Measurements from ENCODE around the gene CACNA2D1.
"Not testable (repeated sequence)": the region's sequence is repeated elsewhere in the genome, so short reads cannot be mapped to it uniquely, and the experiment has no call there.

Gene CACNA2D1

DNA sequence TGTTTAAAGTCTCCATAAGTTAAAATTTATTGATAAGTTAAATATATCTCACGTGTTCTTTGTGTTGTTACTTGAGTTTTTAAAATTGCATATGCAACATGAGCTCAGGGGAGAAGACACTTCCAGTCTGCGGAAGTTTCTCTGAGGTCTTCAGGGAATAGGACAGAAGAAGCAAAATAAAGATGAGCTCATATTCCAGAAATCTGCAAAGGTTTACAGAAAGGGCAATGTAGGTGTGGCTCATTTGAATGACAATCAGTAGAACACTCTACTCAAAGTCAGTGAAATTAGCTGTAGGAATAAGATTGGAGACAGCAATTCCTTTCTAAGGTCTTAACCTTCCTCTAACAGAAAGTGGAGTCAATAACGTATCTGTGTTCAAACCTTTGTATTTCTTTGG, 53.7 kb downstream of the CACNA2D1 start:
- DNase-seq = no peak

GRCh38 chr7:82388138-82388537, 55.4 kb downstream of the CACNA2D1 start:
- no peak for DNase-seq

DNA sequence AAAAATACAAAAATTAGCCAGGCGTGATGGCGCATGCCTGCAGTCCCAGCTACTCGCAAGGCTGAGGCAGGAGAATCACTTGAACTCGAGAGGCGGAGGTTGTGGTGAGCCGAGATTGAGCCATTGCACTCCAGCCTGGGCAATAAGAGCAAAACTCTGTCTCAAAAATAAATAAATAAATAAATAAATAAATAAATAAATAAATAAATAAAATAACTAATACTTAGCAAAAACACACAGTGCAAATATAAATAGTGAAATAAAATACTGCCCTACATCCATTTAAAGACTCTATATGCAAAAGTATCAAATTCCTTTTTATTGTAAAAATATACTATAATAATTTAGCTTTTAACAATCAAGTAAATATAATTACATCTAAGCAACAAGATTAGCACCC, 57.0 kb downstream of the CACNA2D1 start:
- DNase-seq = not testable (repeated sequence)

- DNase-seq = no peak
Measured at GRCh38 chr7:82384779-82385178, 58.8 kb downstream of the CACNA2D1 start.

- DNase-seq = no peak
Measured at GRCh38 chr7:82384051-82384464, 59.5 kb downstream of the CACNA2D1 start.

GRCh38 chr7:82382276-82382675, 61.3 kb downstream of the CACNA2D1 start:
- DNase-seq = no peak

- no peak for DNase-seq
Measured at GRCh38 chr7:82376739-82377138, 66.8 kb downstream of the CACNA2D1 start.

- DNase-seq = no peak
Measured at GRCh38 chr7:82375713-82376112, 67.9 kb downstream of the CACNA2D1 start.

- no peak for DNase-seq
Measured at GRCh38 chr7:82375129-82375528, 68.4 kb downstream of the CACNA2D1 start.

- no peak for DNase-seq
Measured at GRCh38 chr7:82373926-82374635, 69.5 kb downstream of the CACNA2D1 start.

DNA sequence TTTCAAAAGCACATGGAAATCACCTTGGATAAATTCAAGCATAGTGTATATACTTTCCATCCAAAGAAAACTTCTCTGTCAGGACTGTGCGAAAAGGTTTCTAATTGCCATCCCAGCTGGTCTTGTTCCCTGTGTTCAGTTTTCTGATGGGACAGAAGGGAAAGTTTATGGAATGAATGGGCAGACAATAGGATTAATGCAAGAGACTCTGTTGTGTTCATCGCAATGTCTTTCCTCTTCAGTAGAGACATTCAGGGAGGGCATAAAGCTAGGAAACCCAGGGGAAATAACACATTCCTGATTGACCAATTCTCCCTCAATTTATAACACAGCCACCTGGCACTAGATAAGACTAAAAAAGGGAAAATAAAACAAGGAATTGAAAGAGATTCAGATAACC, 78.9 kb downstream of the CACNA2D1 start:
- DNase-seq = no peak

GRCh38 chr7:82364048-82364447, 79.5 kb downstream of the CACNA2D1 start:
- no peak for DNase-seq

DNA sequence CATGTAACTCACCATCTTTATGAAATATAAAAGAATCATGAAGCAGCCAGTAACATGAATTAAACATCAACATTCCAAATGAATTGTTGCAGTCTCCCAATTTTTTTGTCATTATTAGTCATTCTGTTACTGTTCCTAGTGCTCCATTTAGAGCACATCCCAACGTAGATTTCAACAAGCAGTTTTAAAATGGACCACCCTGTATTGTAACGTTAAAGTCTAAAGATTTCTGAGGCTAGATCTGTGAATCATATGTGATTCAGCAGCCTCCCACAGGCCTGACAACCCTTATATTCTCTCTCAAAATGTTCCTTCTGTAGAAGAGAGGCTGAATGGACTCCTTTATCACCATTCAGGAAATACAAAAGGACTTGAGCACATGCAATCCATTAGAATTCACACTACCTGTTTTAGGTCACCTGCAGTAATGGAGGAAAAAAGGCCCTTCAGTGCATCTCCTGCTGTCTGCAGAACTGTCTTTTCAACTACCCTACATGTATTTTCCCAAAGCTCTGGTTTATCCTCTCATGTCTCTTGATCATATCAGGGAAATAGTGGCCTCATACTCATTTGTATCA, 81.4 kb downstream of the CACNA2D1 start:
- no peak for DNase-seq

- DNase-seq = no peak
Measured at GRCh38 chr7:82360591-82361368, 82.8 kb downstream of the CACNA2D1 start.

DNA sequence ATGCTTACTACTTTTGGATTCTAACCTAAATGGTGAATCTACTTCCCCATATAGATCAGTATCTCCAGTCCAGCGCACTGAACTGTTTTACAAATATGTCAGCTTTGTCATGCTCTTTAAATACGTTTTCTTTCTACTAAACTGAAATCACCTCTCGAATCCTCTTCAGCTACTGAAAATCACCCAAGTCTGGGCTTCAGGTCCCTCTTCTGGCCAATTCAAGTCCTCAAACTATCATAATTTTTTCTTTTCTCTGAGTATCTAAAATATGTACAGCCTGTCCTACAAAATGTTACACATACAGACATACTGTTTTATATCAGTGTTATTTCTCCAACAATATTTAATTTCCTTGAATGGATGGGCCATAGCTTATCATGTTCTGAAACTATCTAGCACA, 84.2 kb downstream of the CACNA2D1 start:
- no peak for DNase-seq

DNA sequence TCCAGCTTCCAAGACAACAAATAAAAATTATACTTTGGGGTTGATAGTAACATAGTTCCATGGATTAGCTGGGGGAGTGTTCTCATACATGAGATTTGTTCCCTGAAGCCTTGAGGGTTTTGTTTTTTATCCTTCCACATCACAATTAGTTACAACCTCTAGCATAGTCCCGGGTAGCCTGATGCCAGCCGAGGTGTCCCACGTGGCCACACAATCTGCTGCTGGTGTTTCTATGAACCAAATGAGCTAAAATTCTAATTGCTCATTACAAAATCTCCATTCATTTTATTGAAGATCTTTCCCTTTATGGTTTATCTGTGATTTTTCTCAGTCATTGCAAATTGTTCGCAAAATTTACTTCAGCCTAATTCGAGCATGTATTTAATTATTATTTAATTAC, 84.7 kb downstream of the CACNA2D1 start:
- DNase-seq = no peak

DNA sequence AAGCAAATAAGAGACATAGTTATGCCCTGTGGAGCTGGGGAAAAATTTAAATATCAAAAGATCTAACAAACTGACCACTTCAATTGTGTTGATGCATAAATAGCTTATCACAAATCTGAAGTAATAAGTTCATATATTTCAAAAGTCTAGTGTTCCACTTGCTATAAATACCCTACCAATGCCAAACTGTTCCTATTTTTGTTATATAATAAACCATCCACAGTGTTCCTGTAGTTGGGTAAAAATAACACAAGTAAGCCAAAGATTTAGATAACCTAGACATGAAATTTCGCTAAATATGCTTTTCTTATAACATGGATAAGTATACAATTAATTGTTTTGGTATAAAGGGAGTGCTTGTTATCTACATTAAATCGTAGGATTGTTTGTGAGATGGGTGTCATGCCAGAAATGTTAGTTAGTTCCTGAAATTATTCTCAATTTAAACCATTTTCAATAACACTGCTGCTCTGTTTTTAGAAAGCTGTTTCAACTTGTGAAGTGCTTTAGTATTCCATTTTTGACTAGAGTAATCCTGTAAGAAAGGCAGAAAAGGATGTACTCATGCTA, 85.5 kb downstream of the CACNA2D1 start:
- no peak for DNase-seq

- no peak for DNase-seq
Measured at GRCh38 chr7:82348251-82348650, 95.3 kb downstream of the CACNA2D1 start.

DNA sequence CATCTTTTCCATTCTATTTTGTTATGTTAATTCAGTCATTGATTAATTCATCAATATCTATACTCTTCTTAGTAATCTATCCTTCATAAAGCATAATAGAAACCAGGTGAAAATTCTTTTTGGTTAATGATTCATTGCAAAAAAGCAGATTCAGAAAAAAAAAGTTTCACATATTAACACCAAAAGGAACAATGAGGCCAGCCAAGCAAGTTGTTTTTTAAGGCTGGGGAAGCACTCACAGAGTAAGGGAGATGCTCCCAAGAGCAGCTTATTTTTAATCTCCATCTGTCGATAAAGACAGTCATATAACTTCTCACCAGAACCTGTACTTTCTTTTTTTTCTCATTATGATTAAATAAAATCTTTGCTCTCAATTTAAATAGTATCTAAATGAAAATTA, 95.8 kb downstream of the CACNA2D1 start:
- no peak for DNase-seq

GRCh38 chr7:82345886-82346285, 97.7 kb downstream of the CACNA2D1 start:
- DNase-seq = no peak

DNA sequence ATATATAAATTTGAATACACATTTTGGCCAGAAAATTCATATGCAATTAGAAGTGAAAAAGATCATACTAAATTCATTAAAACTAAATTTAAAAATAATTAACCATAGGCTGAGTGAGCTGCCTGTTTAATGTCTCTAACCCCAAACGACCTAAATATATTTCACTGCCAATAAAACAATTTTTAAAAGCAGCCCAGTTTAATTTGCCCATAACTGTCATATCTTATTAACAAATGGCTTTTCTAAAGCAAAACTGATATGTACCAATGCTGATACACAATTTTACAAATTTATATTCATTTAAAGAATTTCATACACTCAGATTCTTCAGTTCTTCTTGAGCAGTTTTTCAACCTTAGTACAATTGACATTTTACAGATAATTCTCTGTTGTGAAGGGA, 99.9 kb downstream of the CACNA2D1 start:
- DNase-seq = no peak

GRCh38 chr7:82339958-82340357, 103.6 kb downstream of the CACNA2D1 start:
- DNase-seq = no peak

DNA sequence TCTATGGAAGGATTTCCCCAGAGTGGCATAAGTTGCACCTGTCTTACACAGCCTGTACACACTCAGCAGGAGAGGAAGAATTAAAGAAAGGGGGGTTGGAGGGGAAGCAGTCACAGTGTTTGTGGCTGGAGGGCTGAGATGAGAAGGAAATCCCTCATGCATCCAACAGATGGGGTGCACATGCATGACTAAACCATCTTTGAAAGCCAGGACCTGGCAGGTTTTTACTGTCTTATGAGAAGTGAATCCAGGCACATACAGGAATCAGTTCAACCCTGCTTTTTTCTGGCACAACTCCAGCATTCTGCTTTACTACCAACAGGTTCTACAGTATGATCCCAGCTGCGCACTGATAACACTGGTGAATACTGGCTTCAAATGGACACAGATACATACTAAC, 107.7 kb downstream of the CACNA2D1 start:
- DNase-seq = no peak

DNA sequence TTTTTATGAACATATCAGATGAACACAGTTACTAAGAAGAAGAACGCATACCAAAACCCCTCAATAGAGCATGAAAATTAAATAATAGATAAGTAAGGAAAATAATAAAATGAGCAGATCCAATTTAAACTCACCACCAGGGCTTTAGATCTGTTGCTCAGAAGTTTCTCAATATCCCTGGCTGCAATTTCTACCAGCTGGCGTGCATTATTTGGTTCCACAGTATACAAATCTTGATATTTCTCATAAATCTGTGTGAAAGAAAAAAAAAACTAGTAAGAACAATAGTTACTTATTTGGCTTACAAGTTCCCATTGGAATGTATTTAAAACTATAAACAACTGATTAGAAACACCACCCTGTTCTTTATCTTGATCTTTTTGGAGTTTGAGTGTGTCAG, 108.6 kb downstream of the CACNA2D1 start:
- no peak for DNase-seq

Measured in activated naive CD4-positive, alpha-beta T cell (primary cell).